Right lobe of liver (tissue), 4 donors: ENCODE measurements around the gene ZSCAN21.

Experiments used
- CTCF ChIP-seq, 4 donors: fragments of 200-600 bp in 3 of 4; fragments of 450-650 bp in 1 of 4; IDR thresholded peaks; one replicate each; pipeline versions ENCODE4 v1.5.1 to v1.8.0; 2016 to 2022; ENCODE audit warnings: antibody characterized with exemption in 4 of 4, mild to moderate bottlenecking in 2 of 4
- POLR2A ChIP-seq: fragments of 450-650 bp; IDR thresholded peaks from one replicate; pipeline ENCODE4 v1.6.1; 2017; ENCODE audit warnings: antibody characterized with exemption, mild to moderate bottlenecking
- donor health status: DM: no; HTN: no; CAD: no.
- donor health status: DM: no; HTN: no; CAD: no.
- donor health status: DM: no; HTN: yes; CAD: no.

GRCh38 chr7:100089458-100090196 is 40.1 kb downstream of the ZSCAN21 start:
- TF ChIP-seq POLR2A (no peak), CTCF (IDR thresholded peaks at IDR 0.05) (no peak)
